K562 (cell line): ENCODE results near the gene RERE. TPM values are rescaled to one million over a fixed set of nuclear protein-coding genes. Genes with fewer than 3 reads are reported as not detected.

ENCODE experiments used
- ARNT ChIP-seq, 2 experiments: fragments of 450-650 bp; IDR thresholded peaks; 2 replicates each; pipeline ENCODE4 v1.6.1; 2016; ENCODE audit warnings: mild to moderate bottlenecking in 1 of 2
- CHD7 ChIP-seq: fragments of 200-600 bp; sonication (generic); IDR thresholded peaks from one replicate; pipeline ENCODE4 v1.6.1; 2012; ENCODE audit warnings: mild to moderate bottlenecking, low read depth, low read length, inconsistent platforms
- CXXC5 ChIP-seq: fragments of 250-450 bp; sonication (Bioruptor Pico); IDR thresholded peaks from 2 replicates; pipeline ENCODE4 v1.8.0; 2022; ENCODE audit warnings: inconsistent platforms, mild to moderate bottlenecking, moderate library complexity
- EZH2 ChIP-seq: IDR thresholded peaks from 2 replicates; pipeline ENCODE4 v1.6.1; 2012; ENCODE audit warnings: low read depth, mild to moderate bottlenecking, inconsistent platforms, low read length, borderline replicate concordance
- GATAD2A ChIP-seq: fragments of 450-650 bp; IDR thresholded peaks from 2 replicates; pipeline ENCODE4 v1.6.1; 2017
- ILK ChIP-seq: fragments of 450-650 bp; IDR thresholded peaks from 2 replicates; pipeline ENCODE4 v1.6.1; 2016; ENCODE audit warnings: missing genetic modification characterization, low read depth, mild to moderate bottlenecking, missing compliant biosample characterization, moderate library complexity, borderline replicate concordance
- IRF2 ChIP-seq: sonication (generic); formaldehyde crosslinking; IDR thresholded peaks from 2 replicates; pipeline ENCODE4 v1.8.1; 2022; ENCODE audit warnings: mild to moderate bottlenecking, missing genetic modification reagents
- LCOR ChIP-seq: sonication (generic); formaldehyde crosslinking; IDR thresholded peaks from 2 replicates; pipeline ENCODE4 v1.8.0; 2022; ENCODE audit warnings: mild to moderate bottlenecking, missing genetic modification reagents
- PCBP2 ChIP-seq: fragments of 200-400 bp; formaldehyde crosslinking; IDR thresholded peaks from 2 replicates; pipeline ENCODE4 v1.6.1; 2018; ENCODE audit warnings: low read length, low read depth, mild to moderate bottlenecking, moderate library complexity; ENCODE audit not compliant: poor library complexity, severe bottlenecking
- RUNX1 ChIP-seq: sonication (generic); IDR thresholded peaks from 2 replicates; pipeline ENCODE4 v1.6.1; 2016; ENCODE audit warnings: antibody characterized with exemption, low read depth
- STAT6 ChIP-seq: sonication (generic); formaldehyde crosslinking; IDR thresholded peaks from 2 replicates; pipeline ENCODE4 v1.8.1; 2023; ENCODE audit warnings: mild to moderate bottlenecking, missing genetic modification reagents
- TCF7L2 ChIP-seq: fragments of 150-350 bp; IDR thresholded peaks from 2 replicates; pipeline ENCODE4 v1.6.1; 2016; ENCODE audit warnings: low read depth, mild to moderate bottlenecking, low read length, moderate library complexity
- ZNF444 ChIP-seq: fragments of 250-450 bp; sonication (Bioruptor Pico); IDR thresholded peaks from 2 replicates; pipeline ENCODE4 v1.4.0; 2020; ENCODE audit warnings: mild to moderate bottlenecking, moderate library complexity
- polyA plus RNA-seq, 8 experiments: library from polyadenylated mRNA; depleted of rRNA in 4 of 8; stranded (reverse) in 5 of 8; unstranded in 3 of 8; fragments of >200 nt; fragmentation: Nextera tagmentation in 2 of 8; fragmentation: Illumina TruSeq in 1 of 8; extraction: Ambion mirVana in 2 of 8; extraction: Trizol in 1 of 8; gene quantifications; 2 replicates each; pipeline versions ENCODE4 v1.2.1 to v1.2.3, GENCODE V29; 2011 to 2014; ENCODE audit warnings: inconsistent platforms in 1 of 8, missing spikeins in 1 of 8
- total RNA-seq, 7 experiments: library from RNA; depleted of rRNA in 6 of 7; stranded (reverse); fragments of >200 nt in 6 of 7; fragmentation: Illumina TruSeq in 2 of 7; extraction: Trizol in 2 of 7; gene quantifications; 2 replicates each; pipeline versions ENCODE4 v1.2.1 to v1.2.3, GENCODE V29; 2011 to 2021; ENCODE audit warnings: low replicate concordance in 1 of 7

Gene RERE
- total and polyA plus RNA-seq, 9 of the 15 experiments (the other 6 are each of a cell fraction or from before 2014, with no cell fraction given): 3.0 to 51.5 (median 13.4) TPM

GRCh38 chr1:8702850-8703810 is 114.3 kb downstream of the RERE start (continued):
- 0 out of 2 replicates have a peak, but pooled peaks have one; percentile 47 for TF ChIP-seq STAT6 (CRISPR knock-in tag)
- TF ChIP-seq IRF2 (CRISPR knock-in tag): no peak
- TF ChIP-seq RUNX1: 0 out of 2 replicates have a peak, but pooled peaks have one; percentile 64
- TF ChIP-seq CXXC5 (CRISPR knock-in tag): peak; percentile 95
- no peak for TF ChIP-seq ARNT (IDR thresholded peaks at IDR 0.05)
- no peak for TF ChIP-seq EZH2
- no peak for TF ChIP-seq ILK (tag)
- TF ChIP-seq PCBP2: no peak
- TF ChIP-seq TCF7L2: 0 out of 2 replicates have a peak, but pooled peaks have one; percentile 26
- no peak for TF ChIP-seq CHD7
- peak; percentile 59; the same call in 1 of the 2 replicates for TF ChIP-seq LCOR
- peak; percentile 67; the same call in 1 of the 2 replicates for TF ChIP-seq GATAD2A
- 0 out of 2 replicates have a peak, but pooled peaks have one; percentile 32 for TF ChIP-seq ZNF444 (CRISPR knock-in tag)
